ENCODE measurements around the gene UBE2F. TPM values are rescaled to one million over a fixed set of nuclear protein-coding genes. Genes with fewer than 3 reads are reported as not detected.

The UBE2F gene
- total and polyA plus RNA-seq, 2 of the 13 experiments (the other 11 are each of a cell fraction or from before 2014, with no cell fraction given): 35.4 to 73.1 TPM

DNA sequence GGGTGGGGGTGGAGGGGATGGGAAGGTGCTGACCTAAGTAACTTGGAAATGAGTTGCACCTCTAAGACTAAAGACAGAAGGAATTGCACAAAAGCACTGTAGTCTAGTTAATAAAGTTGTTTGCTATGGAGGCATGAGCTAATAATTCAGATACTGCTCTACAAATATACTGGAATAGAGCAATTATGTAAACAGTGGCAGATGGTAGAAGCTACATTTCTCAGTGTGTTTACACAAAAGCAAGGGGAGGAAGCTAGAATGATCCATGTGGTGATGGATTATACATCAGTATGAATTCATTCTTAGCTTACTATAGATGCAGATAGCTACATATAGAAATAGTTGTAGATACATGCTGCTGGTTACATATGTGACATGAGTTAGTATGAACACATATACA lies 27.6 kb upstream of the UBE2F start:
- no peak for DNase-seq (ENCODE audit: low spot score)
- FAIRE-seq: no peak
- Histone ChIP-seq H3K9me3 (ENCODE audit: low read length) (peaks cover 5% of the 10 kb centered on the region; the same call in 1 of the 2 replicates), H3K4me1 (ENCODE audit: insufficient read depth, low read length) (peaks cover 13% of the 10 kb centered on the region), H3K27ac (ENCODE audit: extremely low read length, insufficient read depth, low read length) (no peak overlapping the region), H3K4me2 (ENCODE audit: low read depth, low read length) (no peak overlapping the region), H4K20me1 (ENCODE audit: insufficient read depth, low read length) (no peaks in the 10 kb centered on the region), H2AFZ (ENCODE audit: low read length) (no peak overlapping the region), H3K27me3 (ENCODE audit: control insufficient read depth in 1 of 2, insufficient read depth in 2 of 2, low read length in 2 of 2) (peaks cover 0 to 4% of the 10 kb centered on the region in 2 experiments; a peak in 2 of 5 replicates), H3K4me3 (replicated peaks in 1 of 3; ENCODE audit: insufficient read depth in 1 of 3, low read depth in 2 of 3, low read length in 3 of 3) (no peak overlapping the region), H3K79me2 (ENCODE audit: insufficient read depth, low read length) (no peaks in the 10 kb centered on the region), H3K36me3 (replicated peaks in 1 of 2; ENCODE audit: control insufficient read depth in 1 of 2, insufficient read depth in 2 of 2, low read length in 2 of 2) (no peaks in the 10 kb centered on the region), H3K9ac (ENCODE audit: insufficient read depth, low read depth, low read length) (no peak overlapping the region)
- TF ChIP-seq ZNF136 (CRISPR knock-in tag; IDR thresholded peaks at IDR 0.05; ENCODE audit: low read depth) (no peak), NFKBIZ (CRISPR knock-in tag; IDR thresholded peaks at IDR 0.05) (no peak), SMARCC2 (IDR thresholded peaks at IDR 0.05) (no peak), ZNF816 (CRISPR knock-in tag; IDR thresholded peaks at IDR 0.05; ENCODE audit: borderline replicate concordance) (no peak), CBFB (CRISPR knock-in tag; IDR thresholded peaks at IDR 0.05) (no peak), ZSCAN9 (CRISPR knock-in tag; IDR thresholded peaks at IDR 0.05; ENCODE audit: borderline replicate concordance) (no peak), JUN (CRISPR knock-in tag; IDR thresholded peaks at IDR 0.05) (no peak), CHCHD3 (CRISPR knock-in tag; IDR thresholded peaks at IDR 0.05) (no peak), XRCC5 (optimal IDR thresholded peaks at IDR 0.05; ENCODE audit: low read length) (no peak), SETDB1 (CRISPR knock-in tag; IDR thresholded peaks at IDR 0.05; ENCODE audit: borderline replicate concordance) (no peak), POGK (CRISPR knock-in tag; conservative IDR thresholded peaks at IDR 0.05) (no peak), FOXP1 (IDR thresholded peaks at IDR 0.05) (no peak), FOXP1 (CRISPR knock-in tag; IDR thresholded peaks at IDR 0.05) (no peak)
- intact Hi-C loops (cut with micrococcal nuclease; ENCODE audit: unreplicated experiment) (loop anchor here (10.0 kb wide), 1 partner anchor 1974 kb away; no protein-coding TSS in a partner anchor), in situ Hi-C loops (cut with HindIII; ENCODE audit: extremely low pct_ligation_motif_present, low pct_unique_long_range_greater_than_20kb) (no loop called here)
- BruUV-seq (replicated peaks): no TSS peak
- ChIA-PET POLR2A (no interaction called here), CTCF (ENCODE audit: low intra/inter-chr PET ratio, low total read pairs) (no interaction called here)
- ATAC-seq: no peak
